NCI-H2227 (cell line): ENCODE data around the gene CD2AP.

ENCODE experiments used
- DNase-seq: peaks from one replicate; lab custom pipeline; 2025; ENCODE audit not compliant: unreplicated experiment; lab: John Stamatoyannopoulos, UW

CD2AP gene

GRCh38 chr6:47672816-47673215, 195.2 kb downstream of the CD2AP start:
- no peak for DNase-seq

DNA sequence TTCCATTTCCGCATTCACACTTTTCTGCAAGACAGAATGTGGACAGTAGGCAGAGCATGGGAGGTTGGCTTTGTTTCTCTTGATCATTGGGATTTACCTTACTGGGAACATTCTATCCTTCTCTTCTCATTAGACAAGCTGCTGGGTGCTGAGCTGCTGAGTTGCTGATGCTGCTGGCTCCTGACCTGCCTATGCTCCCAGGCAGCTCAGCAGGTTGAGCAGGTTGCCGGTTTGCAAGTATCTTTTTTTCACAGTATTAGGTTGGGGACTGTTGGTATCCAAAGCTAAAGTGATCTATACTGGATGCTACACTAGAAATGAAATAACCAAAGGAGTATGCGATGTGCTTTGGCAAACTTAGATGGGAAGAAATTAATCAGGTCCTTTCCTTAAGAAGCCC, 197.1 kb downstream of the CD2AP start:
- DNase-seq, result no peak
